ENCODE data around the gene TNS3. TPM values are rescaled to one million over a fixed set of nuclear protein-coding genes. Genes with fewer than 3 reads are reported as not detected.
A peak's percentile ranks its signal among the peaks of the same experiment; 100 is the strongest.

The TNS3 gene
- total and polyA plus RNA-seq, 9 of the 15 experiments (the other 6 are each of a cell fraction or from before 2014, with no cell fraction given), result 0.20 TPM; not detected in 8

DNA sequence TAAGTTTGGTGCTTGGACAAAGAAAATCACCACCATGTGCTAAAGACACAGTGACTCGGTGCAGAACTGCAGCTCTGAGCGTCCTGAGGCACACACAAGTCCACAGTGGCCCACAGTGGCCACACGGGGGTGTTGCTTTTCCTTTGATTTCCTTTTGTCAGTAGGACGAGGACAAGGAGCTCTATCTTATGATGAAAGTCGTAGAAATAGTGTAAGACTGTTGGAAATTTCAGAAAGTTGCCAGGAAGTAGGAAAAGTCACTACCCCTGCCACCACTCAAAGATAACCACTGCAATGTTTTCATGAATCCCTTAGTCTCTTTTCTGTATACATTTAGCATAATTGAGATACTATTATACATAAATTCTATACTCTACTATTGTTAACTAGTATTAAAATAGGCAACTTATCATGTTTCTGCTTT, 146.0 kb downstream of the TNS3 start (continued):
- TF ChIP-seq, protein P1, sequence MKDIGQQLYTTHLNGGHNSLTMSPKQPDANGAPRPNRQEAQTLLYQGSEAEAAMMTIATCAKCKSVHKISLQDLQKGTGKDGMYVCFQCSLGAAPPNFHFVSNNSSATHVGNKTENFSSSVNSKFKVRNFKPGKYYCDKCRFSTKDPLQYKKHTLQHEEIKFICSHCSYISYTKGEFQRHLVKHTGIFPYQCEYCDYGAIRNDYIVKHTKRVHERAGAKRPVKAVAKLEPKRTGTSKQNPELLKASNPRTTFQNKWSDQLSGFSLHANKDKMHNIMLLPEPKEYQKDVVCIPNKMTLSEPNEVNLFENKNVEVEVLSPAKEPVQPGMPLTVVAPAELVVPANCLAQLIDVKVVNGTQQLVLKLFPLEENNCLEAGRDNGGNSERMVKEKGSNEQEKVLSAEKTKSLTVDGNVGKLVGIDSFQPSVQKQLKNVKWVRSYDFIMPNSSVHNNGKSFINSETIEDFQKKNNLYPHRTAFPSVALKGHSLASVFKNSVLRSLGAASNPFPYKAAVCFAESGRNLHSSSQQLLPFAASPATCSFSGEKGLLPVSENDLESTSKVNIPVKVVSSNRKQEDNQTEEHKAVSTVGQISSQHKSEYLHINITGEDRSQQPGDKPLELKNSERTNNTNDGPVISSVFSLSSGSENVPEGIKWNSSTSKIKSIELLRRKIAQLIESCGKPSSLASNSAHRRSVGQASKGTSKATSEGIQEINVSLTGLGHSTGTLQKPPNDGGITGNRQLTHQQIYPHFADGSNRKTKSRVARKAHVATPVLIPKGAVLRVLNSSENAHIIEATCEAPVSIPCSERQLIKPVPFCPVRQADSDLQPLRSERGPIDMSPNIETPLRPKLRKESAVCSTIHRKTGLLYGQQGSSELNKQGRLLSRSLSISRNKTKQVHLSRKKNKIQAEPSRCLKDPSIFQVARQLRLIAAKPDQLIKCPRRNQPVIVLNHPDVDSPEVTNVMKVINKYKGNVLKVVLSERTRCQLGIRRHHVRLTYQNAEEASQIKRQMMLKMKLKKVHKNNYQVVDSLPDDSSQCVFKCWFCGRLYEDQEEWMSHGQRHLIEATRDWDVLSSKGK (CRISPR knock-in tag; IDR thresholded peaks at IDR 0.05), result no peak
- TF ChIP-seq NFRKB (IDR thresholded peaks at IDR 0.05; ENCODE audit: low read depth) (no peak), ZNF589 (CRISPR knock-in tag; IDR thresholded peaks at IDR 0.05; ENCODE audit: low read depth) (peak; percentile 57; the same call in 1 of the 2 replicates), NFIX (CRISPR knock-in tag; IDR thresholded peaks at IDR 0.05; ENCODE audit: low read depth) (no peak), ZNF707 (CRISPR knock-in tag; conservative IDR thresholded peaks at IDR 0.05) (no peak), HNRNPUL1 (IDR thresholded peaks at IDR 0.05; ENCODE audit: low read length) (no peak), CXXC5 (CRISPR knock-in tag; IDR thresholded peaks at IDR 0.05) (0 out of 2 replicates have a peak, but pooled peaks have one; percentile 37), HIVEP1 (CRISPR knock-in tag; IDR thresholded peaks at IDR 0.05) (no peak), NFXL1 (CRISPR knock-in tag; IDR thresholded peaks at IDR 0.05) (no peak), RCOR1 (IDR thresholded peaks at IDR 0.05; ENCODE audit: borderline replicate concordance in 1 of 2, low read depth in 2 of 2, low read length in 2 of 2) (0 out of 4 replicates have a peak, but pooled peaks of 1 of the 2 experiments have one; percentile 18), ATF7 (IDR thresholded peaks at IDR 0.05) (peak; percentile 55; the same call in 1 of the 2 replicates), RUNX1 (IDR thresholded peaks at IDR 0.05; ENCODE audit: low read depth) (no peak), EWSR1 (IDR thresholded peaks at IDR 0.05; ENCODE audit: borderline replicate concordance, low read depth, partially characterized antibody) (no peak), EP400 (IDR thresholded peaks at IDR 0.05) (no peak)
- TF ChIP-seq, protein P2, sequence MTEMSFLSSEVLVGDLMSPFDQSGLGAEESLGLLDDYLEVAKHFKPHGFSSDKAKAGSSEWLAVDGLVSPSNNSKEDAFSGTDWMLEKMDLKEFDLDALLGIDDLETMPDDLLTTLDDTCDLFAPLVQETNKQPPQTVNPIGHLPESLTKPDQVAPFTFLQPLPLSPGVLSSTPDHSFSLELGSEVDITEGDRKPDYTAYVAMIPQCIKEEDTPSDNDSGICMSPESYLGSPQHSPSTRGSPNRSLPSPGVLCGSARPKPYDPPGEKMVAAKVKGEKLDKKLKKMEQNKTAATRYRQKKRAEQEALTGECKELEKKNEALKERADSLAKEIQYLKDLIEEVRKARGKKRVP (CRISPR knock-in tag; IDR thresholded peaks at IDR 0.05), result peak; percentile 87
- TF ChIP-seq, protein P3, sequence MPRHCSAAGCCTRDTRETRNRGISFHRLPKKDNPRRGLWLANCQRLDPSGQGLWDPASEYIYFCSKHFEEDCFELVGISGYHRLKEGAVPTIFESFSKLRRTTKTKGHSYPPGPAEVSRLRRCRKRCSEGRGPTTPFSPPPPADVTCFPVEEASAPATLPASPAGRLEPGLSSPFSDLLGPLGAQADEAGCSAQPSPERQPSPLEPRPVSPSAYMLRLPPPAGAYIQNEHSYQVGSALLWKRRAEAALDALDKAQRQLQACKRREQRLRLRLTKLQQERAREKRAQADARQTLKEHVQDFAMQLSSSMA (CRISPR knock-in tag; IDR thresholded peaks at IDR 0.05), result no peak; the same call in 1 of the 2 replicates
- TF ChIP-seq, protein P4, sequence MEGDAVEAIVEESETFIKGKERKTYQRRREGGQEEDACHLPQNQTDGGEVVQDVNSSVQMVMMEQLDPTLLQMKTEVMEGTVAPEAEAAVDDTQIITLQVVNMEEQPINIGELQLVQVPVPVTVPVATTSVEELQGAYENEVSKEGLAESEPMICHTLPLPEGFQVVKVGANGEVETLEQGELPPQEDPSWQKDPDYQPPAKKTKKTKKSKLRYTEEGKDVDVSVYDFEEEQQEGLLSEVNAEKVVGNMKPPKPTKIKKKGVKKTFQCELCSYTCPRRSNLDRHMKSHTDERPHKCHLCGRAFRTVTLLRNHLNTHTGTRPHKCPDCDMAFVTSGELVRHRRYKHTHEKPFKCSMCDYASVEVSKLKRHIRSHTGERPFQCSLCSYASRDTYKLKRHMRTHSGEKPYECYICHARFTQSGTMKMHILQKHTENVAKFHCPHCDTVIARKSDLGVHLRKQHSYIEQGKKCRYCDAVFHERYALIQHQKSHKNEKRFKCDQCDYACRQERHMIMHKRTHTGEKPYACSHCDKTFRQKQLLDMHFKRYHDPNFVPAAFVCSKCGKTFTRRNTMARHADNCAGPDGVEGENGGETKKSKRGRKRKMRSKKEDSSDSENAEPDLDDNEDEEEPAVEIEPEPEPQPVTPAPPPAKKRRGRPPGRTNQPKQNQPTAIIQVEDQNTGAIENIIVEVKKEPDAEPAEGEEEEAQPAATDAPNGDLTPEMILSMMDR (IDR thresholded peaks at IDR 0.05 in 2 of 3, conservative IDR thresholded peaks at IDR 0.05 in 1 of 3; ENCODE audit: insufficient read depth in 2 of 3, low read depth in 1 of 3, low read length in 3 of 3), result peak; percentile 51 to 70 (median 67)
- TF ChIP-seq, protein P5, sequence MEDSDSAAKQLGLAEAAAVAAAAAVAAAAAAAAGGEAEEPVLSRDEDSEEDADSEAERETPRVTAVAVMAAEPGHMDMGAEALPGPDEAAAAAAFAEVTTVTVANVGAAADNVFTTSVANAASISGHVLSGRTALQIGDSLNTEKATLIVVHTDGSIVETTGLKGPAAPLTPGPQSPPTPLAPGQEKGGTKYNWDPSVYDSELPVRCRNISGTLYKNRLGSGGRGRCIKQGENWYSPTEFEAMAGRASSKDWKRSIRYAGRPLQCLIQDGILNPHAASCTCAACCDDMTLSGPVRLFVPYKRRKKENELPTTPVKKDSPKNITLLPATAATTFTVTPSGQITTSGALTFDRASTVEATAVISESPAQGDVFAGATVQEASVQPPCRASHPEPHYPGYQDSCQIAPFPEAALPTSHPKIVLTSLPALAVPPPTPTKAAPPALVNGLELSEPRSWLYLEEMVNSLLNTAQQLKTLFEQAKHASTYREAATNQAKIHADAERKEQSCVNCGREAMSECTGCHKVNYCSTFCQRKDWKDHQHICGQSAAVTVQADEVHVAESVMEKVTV (CRISPR knock-in tag; IDR thresholded peaks at IDR 0.05), result peak; percentile 52; the same call in 1 of the 2 replicates
- TF ChIP-seq, protein P6, sequence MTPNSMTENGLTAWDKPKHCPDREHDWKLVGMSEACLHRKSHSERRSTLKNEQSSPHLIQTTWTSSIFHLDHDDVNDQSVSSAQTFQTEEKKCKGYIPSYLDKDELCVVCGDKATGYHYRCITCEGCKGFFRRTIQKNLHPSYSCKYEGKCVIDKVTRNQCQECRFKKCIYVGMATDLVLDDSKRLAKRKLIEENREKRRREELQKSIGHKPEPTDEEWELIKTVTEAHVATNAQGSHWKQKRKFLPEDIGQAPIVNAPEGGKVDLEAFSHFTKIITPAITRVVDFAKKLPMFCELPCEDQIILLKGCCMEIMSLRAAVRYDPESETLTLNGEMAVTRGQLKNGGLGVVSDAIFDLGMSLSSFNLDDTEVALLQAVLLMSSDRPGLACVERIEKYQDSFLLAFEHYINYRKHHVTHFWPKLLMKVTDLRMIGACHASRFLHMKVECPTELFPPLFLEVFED (CRISPR knock-in tag; conservative IDR thresholded peaks at IDR 0.05), result no peak
